ENCODE measurements around the gene PLEKHG7.
"Not testable (repeated sequence)": the region's sequence is repeated elsewhere in the genome, so short reads cannot be mapped to it uniquely, and the experiment has no call there.

PLEKHG7 gene

DNA sequence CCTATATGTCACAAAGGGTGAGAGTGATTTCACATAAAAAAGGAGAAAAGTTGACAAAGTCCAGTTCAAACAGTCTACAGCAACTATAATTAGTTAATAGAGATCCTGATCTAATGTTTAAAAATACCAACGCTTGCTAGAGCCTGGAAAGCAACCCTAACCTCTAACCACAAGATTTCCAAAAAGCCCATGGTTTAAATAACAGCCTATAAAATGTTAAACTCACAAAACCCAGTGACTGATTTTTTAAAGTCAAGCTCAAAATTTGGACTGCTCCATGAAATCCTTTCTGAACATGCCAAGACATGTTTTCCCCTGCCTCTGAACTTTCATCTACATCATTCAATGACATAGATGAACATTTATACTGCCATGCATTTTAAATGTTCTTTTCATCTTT, 81.6 kb downstream of the PLEKHG7 start:
- peak; percentile 20 for DNase-seq (ENCODE audit: low spot score)
- POLR2A ChIA-PET (ENCODE audit: low non-redundant PET) = no interaction called here
- CTCF ChIA-PET = interaction anchor here (0.6 to 1.2 kb wide), 7 partner anchors 39 to 635 kb away, joined by 3 to 7 read pairs (median 4); no protein-coding TSS in a partner anchor
- no peak overlapping the region for H3K27ac ChIP-seq
- TF ChIP-seq, protein P1, sequence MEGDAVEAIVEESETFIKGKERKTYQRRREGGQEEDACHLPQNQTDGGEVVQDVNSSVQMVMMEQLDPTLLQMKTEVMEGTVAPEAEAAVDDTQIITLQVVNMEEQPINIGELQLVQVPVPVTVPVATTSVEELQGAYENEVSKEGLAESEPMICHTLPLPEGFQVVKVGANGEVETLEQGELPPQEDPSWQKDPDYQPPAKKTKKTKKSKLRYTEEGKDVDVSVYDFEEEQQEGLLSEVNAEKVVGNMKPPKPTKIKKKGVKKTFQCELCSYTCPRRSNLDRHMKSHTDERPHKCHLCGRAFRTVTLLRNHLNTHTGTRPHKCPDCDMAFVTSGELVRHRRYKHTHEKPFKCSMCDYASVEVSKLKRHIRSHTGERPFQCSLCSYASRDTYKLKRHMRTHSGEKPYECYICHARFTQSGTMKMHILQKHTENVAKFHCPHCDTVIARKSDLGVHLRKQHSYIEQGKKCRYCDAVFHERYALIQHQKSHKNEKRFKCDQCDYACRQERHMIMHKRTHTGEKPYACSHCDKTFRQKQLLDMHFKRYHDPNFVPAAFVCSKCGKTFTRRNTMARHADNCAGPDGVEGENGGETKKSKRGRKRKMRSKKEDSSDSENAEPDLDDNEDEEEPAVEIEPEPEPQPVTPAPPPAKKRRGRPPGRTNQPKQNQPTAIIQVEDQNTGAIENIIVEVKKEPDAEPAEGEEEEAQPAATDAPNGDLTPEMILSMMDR (conservative IDR thresholded peaks at IDR 0.05; ENCODE audit: low read depth) = no peak

DNA sequence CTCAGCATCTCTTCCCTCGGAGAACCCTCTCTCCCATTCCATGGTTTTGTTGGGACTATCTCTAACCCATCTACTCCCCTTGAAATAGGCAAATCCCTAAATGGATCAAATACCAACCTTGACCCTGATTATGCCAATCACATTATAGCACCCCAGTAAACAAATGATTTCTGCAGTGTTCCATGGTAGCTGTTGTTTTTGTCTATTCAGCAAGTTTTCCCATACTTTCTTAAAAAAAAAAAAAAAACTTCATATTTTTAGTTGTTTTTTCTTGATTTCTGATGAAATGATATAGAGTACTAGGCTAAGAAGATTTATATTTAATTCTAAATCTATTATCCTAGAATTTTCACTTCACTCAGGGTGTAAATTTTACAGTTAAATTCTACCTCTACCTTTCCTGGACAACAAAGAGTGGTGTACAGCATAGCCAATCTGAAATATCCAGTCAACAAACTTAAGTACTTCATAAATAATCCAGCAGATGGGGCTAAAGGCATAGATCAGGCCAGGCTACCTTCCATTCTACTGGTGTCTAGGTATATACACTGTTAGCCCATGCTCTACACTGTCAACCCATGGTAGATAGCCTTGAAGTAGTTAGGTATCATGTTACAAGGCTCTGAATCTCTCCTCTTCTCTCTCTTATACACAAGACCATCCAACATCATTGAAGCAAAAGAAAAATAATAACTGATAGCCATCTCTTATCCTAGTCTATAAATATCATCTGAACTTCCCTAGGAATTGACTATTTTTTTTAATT, 82.2 kb downstream of the PLEKHG7 start:
- POLR2A ChIA-PET (ENCODE audit: low non-redundant PET) = no interaction called here
- TF ChIP-seq, protein P1 (conservative IDR thresholded peaks at IDR 0.05; ENCODE audit: low read depth) = peak; percentile 39
- H3K27ac ChIP-seq = no peak overlapping the region
- peak; percentile 69 for DNase-seq (ENCODE audit: low spot score)
- CTCF ChIA-PET = interaction anchor here (0.6 to 1.2 kb wide), 10 partner anchors 18 to 1062 kb away, joined by 3 to 7 read pairs (median 4); no protein-coding TSS in a partner anchor

DNA sequence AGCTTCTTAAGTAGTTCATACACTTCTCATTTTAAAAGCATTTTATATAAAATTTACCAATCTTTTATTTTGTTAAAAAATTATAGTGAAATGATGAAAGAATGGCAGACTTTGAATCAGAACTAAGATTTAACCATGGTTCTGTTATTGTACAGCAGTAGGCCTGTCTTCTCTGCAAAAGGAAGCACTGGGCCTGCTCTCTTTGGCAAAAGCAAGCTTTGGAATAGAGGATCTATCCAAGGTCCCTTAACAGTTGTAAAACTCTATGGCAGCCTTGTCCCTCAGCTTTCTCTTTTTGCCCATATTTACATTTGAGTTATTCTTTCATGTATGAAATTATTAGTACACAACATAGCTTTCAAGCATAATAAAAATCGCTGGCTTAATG, 82.8 kb downstream of the PLEKHG7 start:
- ChIA-PET CTCF (interaction anchor here (0.6 to 1.0 kb wide), 10 partner anchors 16 to 1061 kb away, joined by 3 to 6 read pairs (median 4); no protein-coding TSS in a partner anchor), POLR2A (ENCODE audit: low non-redundant PET) (no interaction called here)
- no peak overlapping the region for H3K27ac ChIP-seq
- TF ChIP-seq, protein P1 (conservative IDR thresholded peaks at IDR 0.05; ENCODE audit: low read depth) = no peak
- no peak for DNase-seq (ENCODE audit: low spot score)

DNA sequence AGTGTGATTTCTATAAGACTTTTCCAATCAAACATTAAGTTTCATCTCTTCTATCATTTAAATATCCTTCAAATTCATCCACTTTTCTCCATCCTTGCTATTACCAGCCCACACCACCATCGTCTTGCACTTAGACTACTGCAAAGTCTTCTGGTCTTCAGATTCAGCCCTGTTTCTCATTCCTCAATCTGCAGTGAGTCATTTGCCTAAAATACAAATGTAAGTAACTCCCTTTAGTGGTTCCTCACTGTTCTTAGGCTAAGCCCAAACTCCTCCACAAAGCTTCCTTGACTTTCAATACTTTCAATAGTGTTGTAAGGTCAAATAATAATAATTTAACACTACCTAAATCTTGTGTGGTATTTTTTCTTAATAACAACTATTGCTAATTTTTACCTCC, 83.3 kb downstream of the PLEKHG7 start:
- no peak for DNase-seq (ENCODE audit: low spot score)
- TF ChIP-seq, protein P1 (conservative IDR thresholded peaks at IDR 0.05; ENCODE audit: low read depth) = no peak
- CTCF ChIA-PET = interaction anchor here (0.6 to 1.0 kb wide), 9 partner anchors 15 to 1061 kb away, joined by 3 to 6 read pairs (median 4); no protein-coding TSS in a partner anchor
- POLR2A ChIA-PET (ENCODE audit: low non-redundant PET) = no interaction called here
- H3K27ac ChIP-seq = no peak overlapping the region

DNA sequence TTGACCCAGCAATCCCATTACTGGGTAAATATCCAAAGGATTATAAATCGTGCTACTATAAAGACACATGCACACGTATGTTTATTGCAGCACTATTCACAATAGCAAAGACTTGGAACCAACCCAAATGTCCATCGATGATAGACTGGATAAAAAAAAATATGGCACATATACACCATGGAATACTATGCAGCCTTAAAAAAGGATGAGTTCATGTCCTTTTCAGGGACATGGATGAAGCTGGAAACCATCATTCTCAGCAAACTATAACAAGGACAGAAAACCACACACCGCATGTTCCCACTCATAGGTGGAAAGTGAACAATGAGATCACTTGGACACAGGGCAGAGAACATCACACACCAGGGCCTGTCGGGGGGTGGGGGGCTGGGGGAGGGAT, 91.6 kb downstream of the PLEKHG7 start:
- CTCF ChIA-PET; DNase-seq (ENCODE audit: low spot score); H3K27ac ChIP-seq; POLR2A ChIA-PET (ENCODE audit: low non-redundant PET): not testable (repeated sequence)

DNA sequence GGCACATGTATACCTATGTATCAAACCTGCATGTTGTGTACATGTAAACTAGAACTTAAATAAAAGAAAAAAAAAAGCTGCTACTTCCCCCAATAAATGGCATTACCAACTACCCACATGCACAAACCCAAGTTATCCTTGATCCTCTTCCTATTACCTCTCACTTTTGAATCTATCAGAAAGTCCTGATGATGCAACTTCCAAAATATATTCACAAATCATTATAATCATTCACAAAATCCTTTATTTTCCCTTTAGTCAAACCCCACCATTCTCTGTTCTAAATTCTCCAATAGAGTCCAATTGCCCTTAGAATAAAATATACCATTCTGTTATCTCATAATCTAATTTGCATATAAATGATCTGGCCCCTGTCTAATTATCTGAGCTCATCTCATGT, 92.0 kb downstream of the PLEKHG7 start:
- CTCF ChIA-PET = interaction anchor here (0.6 to 1.1 kb wide), 3 partner anchors 18 to 1458 kb away, joined by 5 to 7 read pairs (median 5); no protein-coding TSS in a partner anchor
- POLR2A ChIA-PET (ENCODE audit: low non-redundant PET) = no interaction called here
- TF ChIP-seq, protein P1 (conservative IDR thresholded peaks at IDR 0.05; ENCODE audit: low read depth) = no peak
- no peak overlapping the region for H3K27ac ChIP-seq
- DNase-seq (ENCODE audit: low spot score) = no peak

DNA sequence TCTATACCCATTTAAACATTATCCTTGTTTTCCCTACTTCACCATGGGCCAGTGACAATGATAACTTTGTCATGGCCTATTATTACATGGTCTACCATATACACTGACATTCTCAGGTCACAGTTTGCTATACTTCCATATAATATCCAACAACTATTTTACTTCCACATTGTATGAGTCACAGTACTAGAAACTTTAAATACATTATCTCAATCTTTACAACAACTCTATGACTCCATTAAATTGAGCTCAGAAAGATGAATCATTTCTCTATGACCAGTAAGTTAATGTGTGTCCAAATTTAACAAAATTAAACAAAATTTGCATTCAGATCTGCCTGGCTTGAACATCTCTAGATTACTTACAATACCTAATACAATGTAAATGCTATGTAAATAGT, 93.9 kb downstream of the PLEKHG7 start:
- TF ChIP-seq, protein P1 (conservative IDR thresholded peaks at IDR 0.05; ENCODE audit: low read depth) = no peak
- no peak overlapping the region for H3K27ac ChIP-seq
- ChIA-PET CTCF (interaction anchor here (1.1 kb wide), 1 partner anchor 600 kb away, joined by 3 read pairs; no protein-coding TSS in a partner anchor), POLR2A (ENCODE audit: low non-redundant PET) (no interaction called here)
- DNase-seq (ENCODE audit: low spot score) = no peak
